HepG2 (cell line): ENCODE measurements around the gene MIR17HG. TPM values are rescaled to one million over a fixed set of nuclear protein-coding genes. Genes with fewer than 3 reads are reported as not detected.

Experiments used
- ATAD3A ChIP-seq: sonication (generic); formaldehyde crosslinking; IDR thresholded peaks from 2 replicates; pipeline ENCODE4 v1.4.0; 2020; ENCODE audit warnings: missing genetic modification reagents
- ATRX ChIP-seq: sonication (generic); formaldehyde crosslinking; IDR thresholded peaks from 2 replicates; pipeline ENCODE4 v1.4.0; 2020; ENCODE audit warnings: missing genetic modification reagents, borderline replicate concordance
- BRCA1 ChIP-seq: sonication (generic); formaldehyde crosslinking; IDR thresholded peaks from 2 replicates; pipeline ENCODE4 v1.4.0; 2020; ENCODE audit warnings: missing genetic modification reagents
- CSRNP2 ChIP-seq: sonication (generic); formaldehyde crosslinking; conservative IDR thresholded peaks from 2 replicates; pipeline ENCODE4 v1.8.0; 2022; ENCODE audit warnings: low read depth, missing genetic modification reagents
- E2F2 ChIP-seq: sonication (generic); formaldehyde crosslinking; IDR thresholded peaks from 2 replicates; pipeline ENCODE4 v1.4.0; 2020; ENCODE audit warnings: missing genetic modification reagents, borderline replicate concordance
- JARID2 ChIP-seq: sonication (generic); formaldehyde crosslinking; IDR thresholded peaks from 2 replicates; pipeline ENCODE4 v1.8.1; 2023; ENCODE audit warnings: missing genetic modification reagents, inconsistent platforms; ENCODE audit not compliant: insufficient replicate concordance
- LRRFIP1 ChIP-seq: sonication (generic); formaldehyde crosslinking; conservative IDR thresholded peaks from 2 replicates; pipeline ENCODE4 v1.4.0; 2020; ENCODE audit warnings: missing genetic modification reagents
- MLLT10 ChIP-seq: sonication (generic); formaldehyde crosslinking; IDR thresholded peaks from 2 replicates; pipeline ENCODE4 v1.4.0; 2020; ENCODE audit warnings: missing genetic modification reagents
- NKX3-1 ChIP-seq: sonication (generic); formaldehyde crosslinking; IDR thresholded peaks from 2 replicates; pipeline ENCODE4 v1.5.0; 2020; ENCODE audit warnings: missing genetic modification reagents
- PAF1 ChIP-seq: IDR thresholded peaks from 2 replicates; pipeline ENCODE4 v1.6.1; 2016; ENCODE audit warnings: missing genetic modification reagents, missing compliant biosample characterization
- POLR2A ChIP-seq, 2 experiments: IDR thresholded peaks; 2 replicates each; pipeline ENCODE4 v1.6.1; 2011; ENCODE audit warnings: low read depth in 2 of 2, low read length in 2 of 2, mild to moderate bottlenecking in 1 of 2, moderate library complexity in 1 of 2; ENCODE audit not compliant: insufficient read depth in 1 of 2
- RNF2 ChIP-seq: fragments of 450-650 bp; conservative IDR thresholded peaks from 2 replicates; pipeline ENCODE4 v1.6.1; 2016; ENCODE audit warnings: low read depth
- SCMH1 ChIP-seq: sonication (generic); formaldehyde crosslinking; IDR thresholded peaks from 2 replicates; pipeline ENCODE4 v1.9.0; 2021; ENCODE audit warnings: missing genetic modification reagents, mild to moderate bottlenecking, borderline replicate concordance
- SUZ12 ChIP-seq: fragments of 150-350 bp; IDR thresholded peaks from 2 replicates; pipeline ENCODE4 v1.6.1; 2014; ENCODE audit warnings: low read depth, low read length
- TFDP1 ChIP-seq: IDR thresholded peaks from 2 replicates; pipeline ENCODE4 v1.6.1; 2016; ENCODE audit warnings: missing compliant biosample characterization, missing genetic modification reagents, borderline replicate concordance
- ZBTB4 ChIP-seq: sonication (generic); formaldehyde crosslinking; IDR thresholded peaks from 2 replicates; pipeline ENCODE4 v1.4.0; 2020; ENCODE audit warnings: missing genetic modification reagents, mild to moderate bottlenecking, borderline replicate concordance
- ZNF292 ChIP-seq: sonication (generic); formaldehyde crosslinking; IDR thresholded peaks from 2 replicates; pipeline ENCODE4 v1.8.1; 2022; ENCODE audit warnings: mild to moderate bottlenecking, low read depth, missing genetic modification reagents, borderline replicate concordance
- polyA plus RNA-seq, 8 experiments: library from polyadenylated mRNA; depleted of rRNA in 3 of 8; stranded (reverse) in 7 of 8; unstranded in 1 of 8; fragments of >200 nt; fragmentation: Illumina TruSeq in 4 of 8; extraction: Trizol in 4 of 8; gene quantifications; 2 replicates each; pipeline versions ENCODE4 v1.2.1 to v1.2.3, GENCODE V29; 2011 to 2016; ENCODE audit warnings: low read depth in 4 of 8, missing spikeins in 1 of 8, mixed read lengths in 1 of 8; ENCODE audit not compliant: insufficient read depth in 1 of 8
- total RNA-seq, 5 experiments: library from RNA; depleted of rRNA; stranded (reverse); fragments of >200 nt; fragmentation: Illumina TruSeq; extraction: Trizol; gene quantifications; 2 replicates each; pipeline ENCODE4 v1.2.3, GENCODE V29; 2016; ENCODE audit warnings: low read depth in 1 of 5
- TF ChIP-seq, protein P1 (sequence below): sonication (generic); formaldehyde crosslinking; IDR thresholded peaks from 2 replicates; pipeline ENCODE4 v1.5.0; 2020; ENCODE audit warnings: mild to moderate bottlenecking, missing genetic modification reagents, borderline replicate concordance

Gene MIR17HG
- total and polyA plus RNA-seq, 2 of the 13 experiments (the other 11 are each of a cell fraction or from before 2014, with no cell fraction given): 2.5 to 12.3 TPM

DNA sequence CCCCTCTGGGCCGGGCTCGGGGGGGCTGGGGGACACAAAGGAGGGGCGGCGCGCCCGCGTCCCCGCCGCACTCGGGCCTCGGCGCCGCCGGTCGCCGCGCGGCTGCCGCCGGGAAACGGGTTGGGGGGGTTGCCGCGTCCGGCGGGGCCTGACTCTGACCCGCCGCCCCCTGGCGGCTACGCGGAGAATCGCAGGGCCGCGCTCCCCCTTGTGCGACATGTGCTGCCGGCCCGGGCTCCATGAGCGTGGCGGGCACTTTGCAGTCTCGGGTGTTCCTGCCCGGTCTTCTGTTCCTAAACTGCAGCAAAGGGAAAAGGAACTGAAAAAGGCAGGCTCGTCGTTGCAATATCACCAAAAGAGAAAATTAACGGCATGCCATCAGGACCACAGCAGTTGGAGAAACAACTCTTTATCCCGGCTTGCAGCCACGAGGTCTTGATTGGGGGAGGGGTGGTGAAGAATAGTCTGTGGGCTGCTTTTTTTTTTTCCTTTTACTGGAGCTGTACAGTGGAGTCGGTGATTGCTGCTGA, 1.5 kb downstream of the MIR17HG start (continued):
- no peak for TF ChIP-seq E2F2 (CRISPR knock-in tag)
- no peak for TF ChIP-seq JARID2
- no peak for TF ChIP-seq CSRNP2
- peak; percentile 56; the same call in 1 of the 2 replicates for TF ChIP-seq NKX3-1 (CRISPR knock-in tag)
- TF ChIP-seq RNF2: peak; percentile 87
- no peak for TF ChIP-seq SUZ12
- no peak for TF ChIP-seq PAF1
- TF ChIP-seq, protein P1, sequence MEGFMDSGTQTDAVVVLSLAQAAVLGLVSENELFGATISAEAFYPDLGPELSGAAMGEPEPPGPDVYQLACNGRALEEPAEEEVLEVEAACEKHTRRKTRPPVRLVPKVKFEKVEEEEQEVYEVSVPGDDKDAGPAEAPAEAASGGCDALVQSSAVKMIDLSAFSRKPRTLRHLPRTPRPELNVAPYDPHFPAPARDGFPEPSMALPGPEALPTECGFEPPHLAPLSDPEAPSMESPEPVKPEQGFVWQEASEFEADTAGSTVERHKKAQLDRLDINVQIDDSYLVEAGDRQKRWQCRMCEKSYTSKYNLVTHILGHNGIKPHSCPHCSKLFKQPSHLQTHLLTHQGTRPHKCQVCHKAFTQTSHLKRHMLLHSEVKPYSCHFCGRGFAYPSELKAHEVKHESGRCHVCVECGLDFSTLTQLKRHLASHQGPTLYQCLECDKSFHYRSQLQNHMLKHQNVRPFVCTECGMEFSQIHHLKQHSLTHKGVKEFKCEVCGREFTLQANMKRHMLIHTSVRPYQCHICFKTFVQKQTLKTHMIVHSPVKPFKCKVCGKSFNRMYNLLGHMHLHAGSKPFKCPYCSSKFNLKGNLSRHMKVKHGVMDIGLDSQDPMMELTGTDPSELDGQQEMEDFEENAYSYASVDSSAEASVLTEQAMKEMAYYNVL (CRISPR knock-in tag): no peak
- peak; percentile 63; the same call in 1 of the 2 replicates for TF ChIP-seq TFDP1 (CRISPR knock-in tag)
- peak in 1 of 2 experiments; percentile 49; a peak in 1 of 4 replicates for TF ChIP-seq POLR2A (IDR thresholded peaks at IDR 0.05; ENCODE audit: insufficient read depth in 1 of 2, low read depth in 2 of 2, low read length in 2 of 2)
- no peak for TF ChIP-seq MLLT10 (CRISPR knock-in tag)
- TF ChIP-seq ATRX (CRISPR knock-in tag): no peak
- TF ChIP-seq SCMH1 (CRISPR knock-in tag): no peak
- TF ChIP-seq ZNF292 (CRISPR knock-in tag): no peak
- TF ChIP-seq ATAD3A: no peak
- 0 out of 2 replicates have a peak, but pooled peaks have one; percentile 42 for TF ChIP-seq BRCA1 (CRISPR knock-in tag)
- no peak for TF ChIP-seq ZBTB4
- TF ChIP-seq LRRFIP1: no peak
